AG20443 (cell line): Measurements from ENCODE around the gene MFSD12.
"Not testable (repeated sequence)": the region's sequence is repeated elsewhere in the genome, so short reads cannot be mapped to it uniquely, and the experiment has no call there.

Experiments used
- DNase-seq: peaks from one replicate; pipeline ENCODE4 v3.0.0; 2012; ENCODE audit warnings: low spot score, mixed read lengths

Gene MFSD12

DNA sequence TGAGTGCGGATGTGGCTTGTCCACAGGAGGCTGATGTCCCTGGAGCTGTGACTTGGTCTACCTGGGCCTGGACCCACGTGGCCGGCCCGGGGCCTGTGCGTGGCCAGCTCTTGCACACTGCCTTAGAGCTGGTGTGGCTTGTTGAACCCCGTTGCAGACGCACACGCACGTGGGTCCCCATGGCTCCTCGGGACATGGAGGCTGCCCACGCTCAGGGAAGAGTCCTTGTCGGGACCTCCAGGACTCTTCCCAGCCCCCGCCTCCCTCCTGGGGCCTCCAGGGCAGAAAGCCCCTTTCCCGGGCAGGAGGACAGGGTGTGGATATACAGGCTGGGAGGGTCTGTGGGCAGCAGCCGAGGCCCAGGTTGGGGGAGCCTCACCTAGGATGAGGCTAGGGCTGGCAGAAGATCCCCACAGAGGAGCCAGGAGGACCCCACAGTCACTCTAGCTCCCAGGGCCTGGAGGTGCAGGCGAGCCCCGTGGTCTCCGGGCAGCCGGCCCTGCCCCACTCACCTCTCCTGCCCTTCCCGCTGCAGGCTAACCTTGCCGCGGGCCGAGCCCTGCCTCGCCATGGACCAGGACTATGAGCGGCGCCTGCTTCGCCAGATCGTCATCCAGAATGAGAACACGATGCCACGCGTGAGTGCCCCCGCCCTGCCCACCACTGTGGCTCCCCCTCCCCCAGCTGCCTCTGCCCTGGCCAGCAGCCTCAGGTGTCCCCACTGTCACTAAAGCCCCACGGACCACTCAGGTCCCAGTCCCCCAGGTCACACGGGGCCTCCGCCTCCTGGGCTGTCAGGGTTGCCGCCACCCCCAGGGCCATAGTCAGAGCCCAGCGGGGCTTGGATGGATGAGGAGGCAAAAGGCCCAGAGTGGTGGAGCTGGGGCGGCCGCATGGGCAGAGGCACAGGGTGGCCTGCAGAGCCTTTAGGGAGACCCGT lies 34.7 kb downstream of the MFSD12 start:
- DNase-seq: no peak

DNA sequence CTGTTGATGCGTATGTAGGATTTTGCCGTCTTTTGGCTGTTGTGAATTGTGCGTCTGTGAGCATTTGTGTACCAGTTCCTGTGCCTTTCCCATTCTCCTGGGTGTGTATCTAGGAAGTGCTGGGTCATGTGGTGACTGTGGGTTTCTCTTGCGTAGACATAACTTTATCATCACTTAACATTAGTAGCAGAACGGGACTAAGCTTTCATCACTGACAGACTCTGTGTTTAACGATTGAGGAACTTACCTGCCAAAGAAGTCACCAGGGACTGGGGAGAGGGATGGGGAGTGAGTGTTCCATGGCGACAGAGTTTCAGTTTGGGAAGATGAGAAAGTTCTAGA lies 36.3 kb downstream of the MFSD12 start:
- DNase-seq: no peak

DNA sequence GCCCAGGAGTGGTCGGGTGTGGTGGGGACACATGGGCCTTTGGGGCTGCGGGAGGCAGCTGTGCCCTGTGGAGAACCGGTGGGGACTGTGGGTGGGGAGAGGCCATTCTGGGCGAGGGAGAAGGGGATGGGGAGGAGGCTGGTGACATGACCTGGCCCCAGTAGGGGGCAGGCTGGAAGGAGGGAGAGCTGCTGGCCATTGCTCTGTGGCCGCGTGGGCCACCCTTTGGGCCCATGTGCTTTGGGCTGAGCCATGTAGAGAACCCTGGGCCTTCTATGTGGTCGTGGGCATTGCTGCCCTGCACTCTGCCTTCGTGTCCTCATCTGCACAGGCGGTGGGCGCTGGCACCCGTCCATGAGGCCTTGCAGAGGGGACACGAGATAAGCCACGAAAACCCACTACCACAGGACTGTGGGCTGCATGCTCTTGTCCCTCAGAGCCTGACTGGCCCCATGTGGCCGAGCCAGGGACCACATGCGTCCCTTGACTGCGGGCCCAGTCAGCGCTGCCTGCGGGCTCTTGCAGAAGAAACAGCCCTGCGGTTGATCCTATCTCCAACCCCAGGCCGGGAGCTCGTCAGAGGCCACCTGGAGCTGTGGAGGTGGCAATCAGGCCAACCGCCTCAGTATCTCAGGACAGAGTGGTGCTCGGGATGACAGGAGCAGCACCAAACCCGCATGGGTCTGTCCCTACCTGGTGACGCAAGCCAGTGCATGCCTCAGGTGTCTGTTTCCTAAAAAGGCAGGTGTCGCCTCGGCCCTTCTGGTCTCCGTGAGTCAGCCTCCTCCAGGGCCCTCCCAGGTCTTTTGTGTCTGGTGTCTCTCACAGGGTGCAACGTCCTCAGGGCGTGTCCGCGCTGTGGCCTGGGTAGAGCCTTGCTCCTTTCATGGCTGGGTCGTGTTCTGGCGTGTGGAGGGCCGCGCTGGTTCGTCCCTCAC lies 37.0 kb downstream of the MFSD12 start:
- DNase-seq: no peak

DNA sequence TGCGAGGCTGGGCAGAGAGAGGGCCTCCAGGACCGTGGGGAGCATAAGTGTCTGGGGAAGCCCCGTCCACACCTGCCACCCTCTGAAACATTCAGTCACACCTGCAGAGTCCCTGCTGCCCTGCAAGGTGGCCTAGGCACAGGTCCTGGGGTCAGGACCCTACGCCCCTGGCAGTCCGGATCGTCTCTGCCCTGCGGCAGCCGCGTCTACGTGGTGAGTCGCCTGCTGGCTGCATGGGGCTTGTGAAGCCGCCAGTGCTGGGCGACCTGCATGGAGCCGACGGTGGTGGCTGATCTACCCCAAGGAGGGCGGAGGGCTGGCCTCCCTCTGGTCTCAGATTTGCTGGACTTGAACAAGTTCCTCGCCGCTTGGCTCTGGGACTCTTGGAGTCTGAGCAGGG lies 38.3 kb downstream of the MFSD12 start:
- no peak for DNase-seq

DNA sequence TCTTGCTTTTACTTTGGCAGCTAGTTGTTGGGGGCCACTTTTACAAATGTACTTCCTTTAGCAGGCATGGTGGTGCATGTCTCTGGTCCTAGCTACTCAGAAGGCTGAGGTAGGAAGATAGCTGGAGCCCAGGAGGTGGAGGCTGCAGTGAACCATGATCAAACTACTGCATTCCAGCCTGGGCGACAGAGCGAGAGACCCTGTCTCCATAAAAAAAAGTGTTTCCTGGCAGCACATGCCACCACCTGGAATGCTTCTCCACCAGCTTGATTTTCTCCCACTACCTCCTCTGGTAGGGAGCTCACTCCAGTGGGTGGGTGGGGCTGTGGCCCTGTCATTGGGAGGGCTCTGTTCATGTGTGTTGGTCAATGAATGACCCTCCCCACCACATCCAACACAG lies 38.7 kb downstream of the MFSD12 start:
- DNase-seq: no peak

DNA sequence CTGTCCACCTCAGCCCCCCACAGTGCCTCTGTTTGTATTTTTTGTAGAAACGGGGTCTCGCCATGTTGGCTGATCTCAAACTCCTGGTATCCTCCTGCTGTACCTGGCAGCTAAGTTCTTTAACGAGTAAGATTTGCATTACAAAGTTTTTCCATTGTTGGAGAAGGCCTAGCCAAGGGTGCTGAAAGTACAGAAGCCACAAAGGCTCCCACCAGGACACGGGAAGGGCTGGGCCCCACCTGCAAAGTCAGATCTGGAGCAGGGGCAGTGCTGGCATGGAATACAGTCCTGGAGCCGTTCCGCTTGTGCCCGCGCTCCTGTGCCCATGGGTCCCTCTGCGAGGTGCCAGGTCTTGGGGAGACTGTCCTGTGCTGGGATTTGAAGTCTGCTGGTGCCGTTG lies 39.1 kb downstream of the MFSD12 start:
- no peak for DNase-seq

DNA sequence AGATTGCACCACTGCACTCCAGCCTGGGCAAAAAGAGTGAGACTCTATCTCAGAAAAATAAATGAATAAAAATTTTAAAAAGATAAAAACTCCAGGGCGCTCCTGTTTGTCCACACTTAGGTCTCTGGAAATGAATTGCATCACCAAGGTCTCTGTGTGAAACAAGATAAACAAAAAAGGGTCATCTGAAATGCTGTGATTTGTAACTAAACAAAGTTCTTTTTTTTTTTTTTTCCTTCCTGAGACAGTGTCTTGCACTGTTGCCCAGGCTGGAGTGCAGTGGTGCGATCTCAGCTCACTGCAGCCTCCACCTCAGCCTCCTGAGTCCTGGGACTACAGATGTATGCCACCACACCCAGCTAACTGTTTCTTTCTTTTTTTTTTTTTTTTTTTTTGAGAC lies 39.7 kb downstream of the MFSD12 start:
- no peak for DNase-seq

DNA sequence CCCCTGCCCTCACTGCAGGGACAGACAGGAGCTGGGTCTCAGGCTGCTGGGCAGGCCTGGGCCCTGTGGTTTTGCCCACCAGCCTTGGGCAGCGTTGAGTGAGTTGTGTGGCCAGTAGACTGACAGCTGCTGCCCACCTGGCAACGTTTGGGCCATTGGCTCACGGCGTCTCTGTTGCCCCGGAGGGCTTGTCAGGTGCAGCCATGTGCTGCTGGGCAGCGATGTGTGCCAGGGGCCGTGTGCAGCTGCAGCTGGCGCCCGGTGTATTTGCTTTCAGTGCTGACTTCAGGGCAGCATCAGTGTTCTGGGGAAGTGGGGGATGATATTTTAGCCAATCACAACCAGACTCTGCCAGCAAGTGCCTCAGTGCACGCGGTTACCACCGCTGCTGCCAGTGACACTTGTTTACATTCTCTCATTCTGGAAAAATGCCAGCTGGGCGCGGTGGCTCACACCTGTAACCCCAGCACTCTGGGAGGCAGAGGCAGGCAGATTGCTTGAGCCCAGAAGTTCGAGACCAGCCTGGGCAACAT lies 40.6 kb downstream of the MFSD12 start:
- DNase-seq: no peak

DNA sequence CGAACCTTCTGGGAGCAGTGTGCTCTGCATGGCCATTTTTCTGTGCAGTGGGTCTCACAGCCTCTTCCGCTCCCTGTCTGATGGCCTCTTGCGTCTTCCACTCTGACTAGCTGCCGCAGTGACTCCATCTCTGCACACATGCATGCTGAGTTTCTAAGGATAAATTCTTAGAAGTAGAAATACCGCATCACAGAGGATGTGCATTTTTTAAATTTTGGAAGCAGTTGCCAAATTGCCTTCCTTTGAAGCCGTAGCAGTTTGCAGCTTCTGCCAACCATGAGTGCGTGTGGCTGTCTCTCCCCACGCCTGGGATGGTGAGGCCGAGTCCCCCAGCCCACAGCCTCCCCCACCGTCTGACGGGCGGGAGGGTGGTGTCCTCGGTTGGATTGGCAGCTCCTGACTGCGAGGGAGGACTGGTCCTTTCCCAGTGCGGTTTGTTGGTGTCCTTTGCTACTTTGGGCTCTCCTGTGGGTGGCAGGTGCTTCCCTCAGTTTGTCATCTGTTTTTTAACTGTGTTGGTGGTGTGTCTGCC lies 41.4 kb downstream of the MFSD12 start:
- no peak for DNase-seq

DNA sequence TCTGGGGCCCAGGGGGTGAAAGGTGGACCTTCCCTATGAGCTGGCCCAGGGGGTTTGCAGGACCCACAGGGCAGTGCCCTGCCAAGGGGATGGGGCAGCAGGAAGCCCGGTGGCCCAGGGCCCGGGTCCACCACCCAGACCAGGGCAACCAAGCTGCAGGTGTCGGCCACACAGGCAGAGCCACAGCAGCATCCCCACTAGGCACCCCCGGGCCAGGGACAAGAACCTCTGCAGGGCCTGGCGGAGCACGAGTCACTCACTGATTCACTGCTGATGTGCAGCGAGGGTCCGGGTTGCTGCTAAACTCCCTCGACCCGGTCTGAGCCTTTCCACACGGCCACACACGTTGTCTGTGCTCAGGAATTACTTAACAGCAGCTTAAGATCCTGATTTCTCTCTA lies 42.5 kb downstream of the MFSD12 start:
- no peak for DNase-seq

DNA sequence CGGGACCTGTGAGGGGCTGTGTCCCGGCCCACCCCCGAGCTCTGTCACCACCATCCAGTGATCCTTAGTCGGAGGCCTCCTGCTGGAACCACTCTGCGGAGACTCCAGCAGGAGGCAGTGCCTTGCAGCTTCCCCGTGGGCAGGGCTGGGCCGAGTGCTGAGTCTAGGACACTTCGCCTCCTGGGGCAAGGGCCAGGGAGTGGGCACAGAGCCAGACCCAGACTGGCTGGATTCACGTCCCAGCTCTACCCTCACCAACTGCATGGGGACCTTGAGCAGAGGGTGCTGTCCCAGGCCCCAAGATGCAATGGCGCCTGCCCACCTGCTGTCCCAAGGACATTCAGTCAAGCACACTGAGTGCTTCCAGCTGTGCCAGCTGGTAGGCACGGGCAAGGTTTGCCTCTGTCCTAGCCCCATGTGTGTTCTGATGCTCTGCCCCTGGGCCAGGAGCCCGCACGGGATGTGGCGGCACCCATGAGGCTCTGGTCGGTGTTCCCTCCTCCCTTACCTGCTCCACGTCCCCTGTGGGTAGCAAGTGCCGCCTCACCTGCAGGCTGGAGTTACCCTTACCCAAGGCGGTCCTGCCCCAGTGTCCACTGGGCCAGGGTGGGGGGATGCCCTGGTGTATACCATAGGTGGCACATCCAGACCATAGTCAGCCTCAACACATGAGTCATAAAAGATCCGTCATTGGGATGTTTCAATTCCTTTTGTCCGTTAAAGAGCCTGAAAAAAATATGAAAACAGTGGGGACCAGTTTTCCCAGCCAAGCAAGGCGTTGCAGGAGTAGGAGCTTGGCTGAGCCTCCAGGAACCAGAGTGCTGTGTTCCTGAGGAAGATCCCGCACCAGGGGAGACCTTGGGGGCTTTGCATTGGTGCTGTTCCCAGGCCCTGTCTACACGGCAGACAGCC lies 43.9 kb downstream of the MFSD12 start:
- DNase-seq: no peak

DNA sequence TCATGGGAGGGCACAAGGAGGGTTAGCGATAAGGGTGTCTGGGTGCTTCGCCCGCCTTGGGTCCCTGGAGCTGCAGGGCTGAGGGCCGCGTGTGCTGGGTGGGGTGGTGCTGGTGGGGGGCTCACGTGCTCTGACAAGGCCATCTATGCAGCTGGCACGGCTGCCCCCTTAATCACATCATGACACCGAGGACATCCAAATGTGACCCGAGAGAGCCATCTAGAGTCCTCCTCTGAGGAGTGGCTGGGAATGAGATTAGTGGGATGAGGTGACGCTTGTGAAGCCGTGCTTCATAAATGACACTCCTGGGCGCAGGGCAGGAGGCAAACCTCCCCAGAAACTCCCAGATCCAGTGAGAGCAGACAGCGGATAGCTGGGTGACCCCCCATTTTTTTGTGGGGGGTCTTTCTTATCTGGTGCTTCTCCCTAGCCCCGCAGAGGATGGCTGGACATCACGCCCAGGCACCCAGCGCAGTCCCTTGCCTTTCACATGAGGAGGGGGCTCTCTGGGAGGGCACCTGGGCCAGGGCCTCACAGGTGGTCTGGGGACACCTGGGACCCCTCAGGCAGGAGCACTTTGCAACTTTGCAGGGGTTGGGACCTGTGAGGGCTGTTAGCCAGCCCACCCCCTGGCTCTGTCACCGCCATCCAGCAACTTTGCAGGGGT lies 44.7 kb downstream of the MFSD12 start:
- no peak for DNase-seq

DNA sequence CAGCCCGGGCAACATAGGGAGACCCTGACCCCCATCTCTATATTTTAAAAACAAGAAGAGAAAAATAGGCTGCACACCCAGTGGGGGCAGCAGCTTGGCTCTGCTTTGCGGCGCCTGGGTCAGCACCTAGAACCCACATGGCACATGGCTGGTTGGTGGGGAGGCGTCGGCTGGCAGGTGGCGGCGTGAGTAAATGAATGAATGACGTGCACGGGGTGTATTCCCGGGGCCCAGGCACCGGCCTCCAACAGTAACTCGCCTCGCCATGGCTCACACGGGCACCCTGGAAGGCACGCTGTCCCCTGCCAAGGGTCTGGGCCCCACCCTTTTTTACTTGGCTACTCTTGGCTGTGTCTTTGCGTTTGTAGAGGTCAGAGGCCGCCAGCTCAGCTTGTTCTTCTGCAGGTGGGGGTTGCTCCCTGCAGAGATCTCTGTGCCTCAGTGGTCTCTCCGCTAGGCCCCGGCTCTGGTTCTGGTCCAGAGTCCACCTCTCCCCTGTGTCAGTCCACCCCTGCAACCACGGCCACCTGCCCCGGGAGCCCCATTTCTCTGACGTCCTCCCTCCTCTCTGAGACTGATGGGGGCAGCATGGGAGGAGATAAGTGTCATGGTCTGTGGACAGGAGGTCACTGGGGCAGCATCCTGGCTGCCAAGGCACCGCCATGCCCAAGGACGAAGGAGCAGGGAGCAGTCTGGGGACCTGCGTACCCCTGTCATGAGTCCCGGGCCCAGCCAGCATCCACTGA lies 45.7 kb downstream of the MFSD12 start:
- no peak for DNase-seq

DNA sequence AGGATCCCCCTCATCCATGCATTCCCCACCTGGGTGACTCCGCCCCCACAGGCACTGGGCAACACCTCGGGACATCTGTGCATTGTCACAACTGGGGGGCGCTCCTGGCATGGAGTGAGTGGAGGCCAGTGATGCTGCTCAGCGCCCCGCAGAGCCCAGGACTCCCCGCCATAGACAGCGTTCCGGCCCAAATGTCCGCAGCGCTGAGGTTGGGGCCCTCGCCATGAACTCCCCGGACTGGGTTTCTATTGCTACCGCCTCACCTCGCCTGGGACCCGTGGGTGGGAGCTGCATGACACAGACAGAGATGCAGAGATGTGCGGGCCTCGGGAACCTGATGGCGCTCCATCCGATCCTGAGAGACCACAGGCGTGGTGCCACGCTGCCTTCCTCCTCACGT lies 46.7 kb downstream of the MFSD12 start:
- DNase-seq: no peak

DNA sequence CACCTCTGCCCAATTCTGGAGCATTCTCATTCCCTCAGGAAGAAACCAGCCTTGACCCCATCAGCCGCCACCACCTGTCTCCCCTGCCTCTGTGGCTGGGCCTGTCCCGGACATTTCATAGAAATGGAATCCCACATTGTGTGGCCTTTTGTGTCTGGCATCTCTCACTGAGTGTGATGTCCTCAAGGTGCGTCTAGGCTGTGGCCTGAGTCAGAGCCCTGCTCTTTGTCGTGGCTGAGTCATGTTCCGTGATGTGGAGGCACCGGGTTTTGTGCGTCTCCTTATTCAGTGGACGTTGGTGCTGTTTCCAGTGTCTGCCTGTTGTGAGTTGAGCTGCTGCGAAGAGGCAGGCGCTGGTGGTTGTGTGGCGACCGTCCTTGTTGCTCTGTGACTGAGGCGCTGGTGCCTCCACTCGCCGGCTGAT lies 47.8 kb downstream of the MFSD12 start:
- DNase-seq: peak; percentile 65

DNA sequence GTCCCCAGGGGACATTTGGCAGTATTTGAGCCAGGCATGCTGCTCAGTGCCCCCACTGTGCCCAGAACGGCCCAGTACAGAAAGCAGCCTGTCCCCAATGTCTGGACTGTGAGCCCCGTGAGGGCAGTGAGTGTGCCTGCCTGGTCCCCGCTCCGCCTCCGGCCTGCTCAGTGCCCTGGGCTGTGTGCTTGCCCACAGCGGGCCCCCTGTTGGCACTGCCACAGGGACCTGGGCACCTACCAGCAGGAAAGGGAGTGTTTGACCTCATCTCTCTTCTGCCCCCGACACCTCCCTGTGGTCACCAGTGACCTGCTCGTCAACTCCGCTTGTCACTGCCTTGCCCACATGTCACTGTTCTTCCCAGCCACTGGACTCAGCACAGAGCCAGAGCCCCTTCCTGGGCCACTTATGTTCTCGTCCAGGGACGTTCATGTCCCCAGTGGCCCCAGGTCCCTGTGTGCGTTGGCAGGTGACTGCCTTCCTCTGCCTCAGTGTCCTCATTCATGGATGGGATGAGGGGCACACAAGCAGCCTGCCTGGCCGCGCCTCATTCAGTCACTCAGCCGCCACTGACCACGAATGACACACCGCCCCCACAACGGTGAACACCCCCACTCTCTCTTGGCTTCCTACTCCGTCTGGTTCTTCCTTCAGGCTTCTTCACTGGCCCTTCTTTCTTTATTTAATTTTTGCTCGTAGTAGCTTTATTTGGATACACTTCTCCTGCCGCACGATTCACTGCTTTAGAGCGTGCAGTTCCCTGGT lies 48.4 kb downstream of the MFSD12 start:
- no peak for DNase-seq

DNA sequence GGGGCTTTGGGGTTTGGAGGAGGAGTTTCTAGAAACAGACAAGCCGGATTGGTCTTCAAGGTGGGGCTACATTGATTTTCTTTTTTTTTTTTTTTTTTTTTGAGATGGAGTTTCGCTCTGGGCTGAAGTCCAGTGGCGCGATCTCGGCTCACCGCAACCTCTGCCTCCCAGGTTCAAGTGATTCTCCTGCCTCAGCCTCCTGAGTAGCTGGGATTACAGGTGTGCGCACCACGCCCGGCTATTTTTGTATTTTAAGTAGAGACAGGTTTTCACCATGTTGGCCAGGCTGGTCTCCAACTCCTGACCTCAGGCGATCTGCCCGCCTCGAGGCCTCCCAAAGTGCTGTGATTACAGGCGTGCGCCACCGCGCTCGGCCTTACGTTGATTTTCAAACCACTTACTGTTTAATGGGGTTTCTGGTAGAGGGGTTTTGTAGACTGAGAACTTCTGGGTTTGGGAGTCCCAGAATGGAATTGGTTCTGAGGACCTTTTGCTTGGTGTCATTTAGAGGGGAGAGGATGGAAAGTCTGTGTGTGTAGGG lies 49.2 kb downstream of the MFSD12 start:
- not testable (repeated sequence) for DNase-seq

DNA sequence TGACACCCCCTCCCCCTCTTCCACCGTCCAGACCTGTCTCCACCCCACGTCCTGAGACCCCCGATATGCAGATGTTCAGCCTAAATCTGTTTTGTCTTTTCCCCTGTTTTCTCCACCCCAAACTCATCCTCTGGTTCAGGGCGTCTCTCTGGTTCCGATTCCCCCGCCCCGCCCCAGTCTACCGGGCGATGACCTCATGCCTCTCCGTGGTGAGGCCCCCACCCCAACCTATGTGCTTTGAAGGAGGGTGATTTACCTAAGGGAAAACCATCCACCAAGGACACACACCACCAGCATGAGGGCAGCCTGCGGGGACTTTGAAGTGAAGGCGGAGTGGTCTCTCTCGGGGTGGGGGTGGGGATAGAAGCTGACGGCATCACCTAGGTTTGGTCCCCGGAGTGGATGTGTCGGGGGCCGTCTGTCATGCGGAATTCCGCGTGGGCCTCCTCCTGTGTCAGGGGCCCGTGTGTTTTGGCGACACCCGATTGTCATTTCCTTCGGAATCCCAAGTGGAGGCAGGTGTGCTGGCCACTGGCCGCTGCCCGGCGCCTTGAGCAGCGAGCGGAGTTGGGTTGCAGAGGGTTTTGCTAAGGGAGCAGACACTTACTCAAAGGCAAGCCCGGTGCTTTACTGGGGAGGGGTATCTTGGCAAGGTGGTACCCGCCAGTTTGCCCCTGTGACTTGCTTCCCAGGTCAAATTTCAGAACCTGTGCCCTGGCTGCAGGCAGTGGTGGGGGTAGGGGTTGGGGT lies 49.8 kb downstream of the MFSD12 start:
- DNase-seq: peak; percentile 58
